Spinal cord (tissue), 10 donors: ENCODE data around the gene SLC8A1. TPM values are rescaled to one million over a fixed set of nuclear protein-coding genes. Genes with fewer than 3 reads are reported as not detected.

ENCODE experiments used
- DNase-seq, 6 donors: peaks; one replicate each; pipeline versions ENCODE4 v3.0.0 to v3.0.0-alpha.2; 2013 to 2015; ENCODE audit warnings: low spot score in 6 of 6, low read depth in 4 of 6
- H3K27ac ChIP-seq: one replicate; pipeline ENCODE4 v1.5.1; 2013; ENCODE audit warnings: low read depth, low read length, control low read depth
- H3K27me3 ChIP-seq: one replicate; pipeline ENCODE4 v1.6.1; 2013; ENCODE audit warnings: low read length; ENCODE audit not compliant: control insufficient read depth, insufficient read depth
- H3K36me3 ChIP-seq: one replicate; pipeline ENCODE4 v1.6.1; 2013; ENCODE audit warnings: low read length; ENCODE audit not compliant: control insufficient read depth, insufficient read depth
- H3K4me1 ChIP-seq: one replicate; pipeline ENCODE4 v1.6.1; 2013; ENCODE audit warnings: low read length; ENCODE audit not compliant: control insufficient read depth, insufficient read depth
- H3K4me3 ChIP-seq: one replicate; pipeline ENCODE4 v1.5.1; 2013; ENCODE audit warnings: low read depth, low read length, control low read depth
- H3K9me3 ChIP-seq: one replicate; pipeline ENCODE4 v1.6.1; 2013; ENCODE audit warnings: low read length; ENCODE audit not compliant: control insufficient read depth, insufficient read depth
- WGBS: methylation state at CpG from one replicate; pipeline ENCODE4 v1.1.5; 2013; ENCODE audit warnings: missing lambda C conversion rate; ENCODE audit not compliant: insufficient coverage; 5-methylcytosine and 5-hydroxymethylcytosine counted together
- polyA plus RNA-seq, 2 donors: library from polyadenylated mRNA; unstranded; fragments of 120-200 nt; gene quantifications; one replicate each; pipeline ENCODE4 v1.2.1, GENCODE V29; 2013; ENCODE audit not compliant: insufficient read length in 2 of 2
- total RNA-seq, 2 donors: library from RNA; depleted of rRNA in 1 of 2; stranded (reverse); fragments of 120-200 nt in 1 of 2; fragments of >200 nt in 1 of 2; gene quantifications; one replicate each; pipeline versions ENCODE4 v1.2.3 to v1.2.4, GENCODE V29; 2013 to 2014
- donor health status: healthy.

SLC8A1 gene
- total and polyA plus RNA-seq, 4 donors: 21.9 to 137 (median 56.3) TPM

GRCh38 chr2:40332191-40332826, 119.6 kb downstream of the SLC8A1 start:
- no peak overlapping the region for H3K27ac ChIP-seq
- H3K9me3 ChIP-seq: no peaks in the 10 kb centered on the region
- H3K36me3 ChIP-seq: no peaks in the 10 kb centered on the region
- H3K4me3 ChIP-seq: no peak overlapping the region
- no CpG with 5 or more reads among the region's 7 CpGs for WGBS
- H3K4me1 ChIP-seq: no peaks in the 10 kb centered on the region
- DNase-seq: peak in 1 of 6 donors; percentile 26
- no peaks in the 10 kb centered on the region for H3K27me3 ChIP-seq

GRCh38 chr2:40330096-40330495, 121.8 kb downstream of the SLC8A1 start:
- no peak for DNase-seq
- H3K27ac ChIP-seq: no peak overlapping the region
- H3K36me3 ChIP-seq: no peaks in the 10 kb centered on the region
- no CpG with 5 or more reads among the region's 3 CpGs for WGBS
- no peaks in the 10 kb centered on the region for H3K4me1 ChIP-seq
- no peaks in the 10 kb centered on the region for H3K9me3 ChIP-seq
- no peaks in the 10 kb centered on the region for H3K27me3 ChIP-seq
- no peak overlapping the region for H3K4me3 ChIP-seq

GRCh38 chr2:40329739-40330030, 122.2 kb downstream of the SLC8A1 start:
- Histone ChIP-seq H3K27me3 (no peaks in the 10 kb centered on the region), H3K36me3 (no peaks in the 10 kb centered on the region), H3K9me3 (no peaks in the 10 kb centered on the region), H3K4me1 (no peaks in the 10 kb centered on the region), H3K4me3 (no peak overlapping the region), H3K27ac (no peak overlapping the region)
- WGBS: no CpG with 5 or more reads among the region's 1 CpG
- DNase-seq: no peak

- no peaks in the 10 kb centered on the region for H3K27me3 ChIP-seq
- H3K9me3 ChIP-seq: no peaks in the 10 kb centered on the region
- no peak overlapping the region for H3K4me3 ChIP-seq
- no peak for DNase-seq
- no peaks in the 10 kb centered on the region for H3K4me1 ChIP-seq
- no peak overlapping the region for H3K27ac ChIP-seq
- no peaks in the 10 kb centered on the region for H3K36me3 ChIP-seq
Observed at GRCh38 chr2:40325116-40325515, 126.8 kb downstream of the SLC8A1 start.

- H3K9me3 ChIP-seq: no peaks in the 10 kb centered on the region
- 93% methylated on average over 1 of the region's 1 CpG for WGBS
- no peaks in the 10 kb centered on the region for H3K4me1 ChIP-seq
- H3K36me3 ChIP-seq: no peaks in the 10 kb centered on the region
- H3K27ac ChIP-seq: no peak overlapping the region
- no peak for DNase-seq
- H3K4me3 ChIP-seq: no peak overlapping the region
- no peaks in the 10 kb centered on the region for H3K27me3 ChIP-seq
Observed at GRCh38 chr2:40324656-40325055, 127.2 kb downstream of the SLC8A1 start.

GRCh38 chr2:40321822-40322221, 130.1 kb downstream of the SLC8A1 start:
- H3K4me3 ChIP-seq: no peak overlapping the region
- H3K36me3 ChIP-seq: no peaks in the 10 kb centered on the region
- WGBS: no CpG with 5 or more reads among the region's 2 CpGs
- H3K9me3 ChIP-seq: no peaks in the 10 kb centered on the region
- H3K27me3 ChIP-seq: no peaks in the 10 kb centered on the region
- no peak for DNase-seq
- H3K27ac ChIP-seq: no peak overlapping the region
- H3K4me1 ChIP-seq: no peaks in the 10 kb centered on the region

- DNase-seq: no peak
- WGBS: no CpG with 5 or more reads among the region's 7 CpGs
- no peaks in the 10 kb centered on the region for H3K9me3 ChIP-seq
- H3K27me3 ChIP-seq: no peaks in the 10 kb centered on the region
- no peak overlapping the region for H3K27ac ChIP-seq
- H3K4me3 ChIP-seq: no peak overlapping the region
- H3K36me3 ChIP-seq: no peaks in the 10 kb centered on the region
- H3K4me1 ChIP-seq: no peaks in the 10 kb centered on the region
Observed at GRCh38 chr2:40321016-40321623, 130.8 kb downstream of the SLC8A1 start.

- Histone ChIP-seq H3K27me3 (no peaks in the 10 kb centered on the region), H3K9me3 (peaks cover 5% of the 10 kb centered on the region), H3K27ac (no peak overlapping the region), H3K4me1 (no peaks in the 10 kb centered on the region), H3K36me3 (no peaks in the 10 kb centered on the region), H3K4me3 (no peak overlapping the region)
- DNase-seq: peak in 2 of 6 donors; percentile 20 to 84
- WGBS: 0% methylated on average over 1 of the region's 3 CpGs
Observed at GRCh38 chr2:40318921-40319320, 133.0 kb downstream of the SLC8A1 start.

- Histone ChIP-seq H3K4me1 (no peaks in the 10 kb centered on the region), H3K27me3 (no peaks in the 10 kb centered on the region), H3K9me3 (peaks cover 5% of the 10 kb centered on the region), H3K27ac (no peak overlapping the region), H3K36me3 (no peaks in the 10 kb centered on the region), H3K4me3 (no peak overlapping the region)
- no peak for DNase-seq
- 80% methylated on average over 1 of the region's 2 CpGs for WGBS
Observed at GRCh38 chr2:40317761-40318160, 134.1 kb downstream of the SLC8A1 start.

GRCh38 chr2:40317046-40317445, 134.8 kb downstream of the SLC8A1 start:
- no peak for DNase-seq
- no peak overlapping the region for H3K27ac ChIP-seq
- WGBS: no CpG with 5 or more reads among the region's 2 CpGs
- H3K36me3 ChIP-seq: no peaks in the 10 kb centered on the region
- H3K4me1 ChIP-seq: no peaks in the 10 kb centered on the region
- peaks cover 5% of the 10 kb centered on the region for H3K9me3 ChIP-seq
- H3K27me3 ChIP-seq: no peaks in the 10 kb centered on the region
- H3K4me3 ChIP-seq: no peak overlapping the region
